Measurements from ENCODE around the gene S100PBP. TPM values are rescaled to one million over a fixed set of nuclear protein-coding genes. Genes with fewer than 3 reads are reported as not detected.

S100PBP gene
- total RNA-seq, 1 experiment from 2014 or later, result 61.1 TPM

GRCh38 chr1:32775640-32776337, 41.7 kb upstream of the S100PBP start:
- H3K9me3 Mint-ChIP-seq (ENCODE audit: low read depth, unreplicated experiment), result no peaks in the 10 kb centered on the region
- peaks cover 25% of the 10 kb centered on the region for H3K4me1 Mint-ChIP-seq (ENCODE audit: low read depth, unreplicated experiment)
- H3K27me3 Mint-ChIP-seq (ENCODE audit: unreplicated experiment), result no peaks in the 10 kb centered on the region
- no TSS peak for BruUV-seq (replicated peaks)
- no peak for TF ChIP-seq CTCF (IDR thresholded peaks at IDR 0.05; ENCODE audit: unreplicated experiment)
- no peak for DNase-seq
- CTCF ChIA-PET, result interaction anchor here (8.9 kb wide), 1 partner anchor 63 kb away, joined by 102 read pairs; no protein-coding TSS in a partner anchor
- peak overlapping the region; percentile 73 for H3K27ac Mint-ChIP-seq (ENCODE audit: unreplicated experiment)
- intact Hi-C loops (cut with micrococcal nuclease; ENCODE audit: unreplicated experiment), result no loop called here
- peaks cover 90% of the 10 kb centered on the region for H3K36me3 Mint-ChIP-seq (ENCODE audit: insufficient read depth, unreplicated experiment)
- H3K4me3 Mint-ChIP-seq (ENCODE audit: low read depth, unreplicated experiment), result no peak overlapping the region

- H3K36me3 Mint-ChIP-seq (ENCODE audit: insufficient read depth, unreplicated experiment), result peaks cover 90% of the 10 kb centered on the region
- intact Hi-C loops (cut with micrococcal nuclease; ENCODE audit: unreplicated experiment), result no loop called here
- DNase-seq, result no peak
- TF ChIP-seq CTCF (IDR thresholded peaks at IDR 0.05; ENCODE audit: unreplicated experiment), result no peak
- peaks cover 4% of the 10 kb centered on the region for H3K4me1 Mint-ChIP-seq (ENCODE audit: low read depth, unreplicated experiment)
- no peaks in the 10 kb centered on the region for H3K9me3 Mint-ChIP-seq (ENCODE audit: low read depth, unreplicated experiment)
- BruUV-seq (replicated peaks), result no TSS peak
- CTCF ChIA-PET, result no interaction called here
- peak overlapping the region; percentile 36 for H3K27ac Mint-ChIP-seq (ENCODE audit: unreplicated experiment)
- no peaks in the 10 kb centered on the region for H3K27me3 Mint-ChIP-seq (ENCODE audit: unreplicated experiment)
- H3K4me3 Mint-ChIP-seq (ENCODE audit: low read depth, unreplicated experiment), result no peak overlapping the region
These were observed 38.2 kb upstream of the S100PBP start for GRCh38 chr1:32779242-32779641.

- intact Hi-C loops (cut with micrococcal nuclease; ENCODE audit: unreplicated experiment), result no loop called here
- no TSS peak for BruUV-seq (replicated peaks)
- H3K27ac Mint-ChIP-seq (ENCODE audit: unreplicated experiment), result peak overlapping the region; percentile 36
- H3K36me3 Mint-ChIP-seq (ENCODE audit: insufficient read depth, unreplicated experiment), result peaks cover 90% of the 10 kb centered on the region
- no peaks in the 10 kb centered on the region for H3K4me1 Mint-ChIP-seq (ENCODE audit: low read depth, unreplicated experiment)
- DNase-seq, result no peak
- H3K9me3 Mint-ChIP-seq (ENCODE audit: low read depth, unreplicated experiment), result no peaks in the 10 kb centered on the region
- TF ChIP-seq CTCF (IDR thresholded peaks at IDR 0.05; ENCODE audit: unreplicated experiment), result no peak
- CTCF ChIA-PET, result no interaction called here
- no peak overlapping the region for H3K4me3 Mint-ChIP-seq (ENCODE audit: low read depth, unreplicated experiment)
- no peaks in the 10 kb centered on the region for H3K27me3 Mint-ChIP-seq (ENCODE audit: unreplicated experiment)
These were observed 37.4 kb upstream of the S100PBP start for GRCh38 chr1:32780005-32780404.

- no peaks in the 10 kb centered on the region for H3K9me3 Mint-ChIP-seq (ENCODE audit: low read depth, unreplicated experiment)
- H3K27me3 Mint-ChIP-seq (ENCODE audit: unreplicated experiment), result no peaks in the 10 kb centered on the region
- no peak for TF ChIP-seq CTCF (IDR thresholded peaks at IDR 0.05; ENCODE audit: unreplicated experiment)
- H3K36me3 Mint-ChIP-seq (ENCODE audit: insufficient read depth, unreplicated experiment), result peaks cover 90% of the 10 kb centered on the region
- CTCF ChIA-PET, result no interaction called here
- no TSS peak for BruUV-seq (replicated peaks)
- peak overlapping the region; percentile 36 for H3K27ac Mint-ChIP-seq (ENCODE audit: unreplicated experiment)
- DNase-seq, result no peak
- H3K4me1 Mint-ChIP-seq (ENCODE audit: low read depth, unreplicated experiment), result no peaks in the 10 kb centered on the region
- H3K4me3 Mint-ChIP-seq (ENCODE audit: low read depth, unreplicated experiment), result no peak overlapping the region
- intact Hi-C loops (cut with micrococcal nuclease; ENCODE audit: unreplicated experiment), result no loop called here
These were observed 36.7 kb upstream of the S100PBP start for GRCh38 chr1:32780628-32781234.

Measured in Calu3 (cell line).